Activated CD4-positive, alpha-beta memory T cell treated with anti-CD3 and anti-CD28 coated beads for 36 hours (primary cell): ENCODE measurements around the gene LAGE3. TPM values are rescaled to one million over a fixed set of nuclear protein-coding genes. Genes with fewer than 3 reads are reported as not detected.
A peak's percentile ranks its signal among the peaks of the same experiment; 100 is the strongest.

Experiments used
- CTCF ChIA-PET: fragments of 350-600 bp; sonication (Branson Sonifier 250); formaldehyde crosslinking; loops from one replicate; lab custom pipeline; 2021; ENCODE audit warnings: antibody characterized with exemption, inconsistent platforms; lab: Charles Lee
- POLR2A ChIA-PET: fragments of 350-600 bp; sonication (Branson Sonifier 250); formaldehyde crosslinking; loops from one replicate; lab custom pipeline; 2021; ENCODE audit warnings: antibody characterized with exemption; lab: Charles Lee
- DNase-seq: peaks from one replicate; pipeline ENCODE4 v3.0.0-alpha.2; 2020
- H3K27ac Mint-ChIP-seq: one replicate; pipeline ENCODE4 v1.8.0; 2021; ENCODE audit warnings: mixed read lengths
- H3K27me3 Mint-ChIP-seq: one replicate; pipeline ENCODE4 v1.8.0; 2021; ENCODE audit warnings: mixed read lengths
- H3K36me3 Mint-ChIP-seq: one replicate; pipeline ENCODE4 v1.8.0; 2021; ENCODE audit warnings: mixed read lengths
- H3K4me1 Mint-ChIP-seq: one replicate; pipeline ENCODE4 v1.8.0; 2021; ENCODE audit warnings: low read depth, mixed read lengths
- H3K4me3 Mint-ChIP-seq: one replicate; pipeline ENCODE4 v1.8.0; 2021; ENCODE audit warnings: mild to moderate bottlenecking, mixed read lengths
- H3K9me3 Mint-ChIP-seq: one replicate; pipeline ENCODE4 v1.8.0; 2021; ENCODE audit warnings: mixed read lengths
- intact Hi-C: fragments of 100-400 bp; cut with micrococcal nuclease; formaldehyde crosslinking; loops from one replicate; pipeline ENCODE4 v1.15.1; 2023
- total RNA-seq, 2 experiments: library from RNA; stranded (reverse); gene quantifications; one replicate each; pipeline ENCODE4 v1.2.3, GENCODE V29; 2021

LAGE3 gene
- total RNA-seq, 2 experiments from 2014 or later: 45.5 to 47.7 TPM

DNA sequence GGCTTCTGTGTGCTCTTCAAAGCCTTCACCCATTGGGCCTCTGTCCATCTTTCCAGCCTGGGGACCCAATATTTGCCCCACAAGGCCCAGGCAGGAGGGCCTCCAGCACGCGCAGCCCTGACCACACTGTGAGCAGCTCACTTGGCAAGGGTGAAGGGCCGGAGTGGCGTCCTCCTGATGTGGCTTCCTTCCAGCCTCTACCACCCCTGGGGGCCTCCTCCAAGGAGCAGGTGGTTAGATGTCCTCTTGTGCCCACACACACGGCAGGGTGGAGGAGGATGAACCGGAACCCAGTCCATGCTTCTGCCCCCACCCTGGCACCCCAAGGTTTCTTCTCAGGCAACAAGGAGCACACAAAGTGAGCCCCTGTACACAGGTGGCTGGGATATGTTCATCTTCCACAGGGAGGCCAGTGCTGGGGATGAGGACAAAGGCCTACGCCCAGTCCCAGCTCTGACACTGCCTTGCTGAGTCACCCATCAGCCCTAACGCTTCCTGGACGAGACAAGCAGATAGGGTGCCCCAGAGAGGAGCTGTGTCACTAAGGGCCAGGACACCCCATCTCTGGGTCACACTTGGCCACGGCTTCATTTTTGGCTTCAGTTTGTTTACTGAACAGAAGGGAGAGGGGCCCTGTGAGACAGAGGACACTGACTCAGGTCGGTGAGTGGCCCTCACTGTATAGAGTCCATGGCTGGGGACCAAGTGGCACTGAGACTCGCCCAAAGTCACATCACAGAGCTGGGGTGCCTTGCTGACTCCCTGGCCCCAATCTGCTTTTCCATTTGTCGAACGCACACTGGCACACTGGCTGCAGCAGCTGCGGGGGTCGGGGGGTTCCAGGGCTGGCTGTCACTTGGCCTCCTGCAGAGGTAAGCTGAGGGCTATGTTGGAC is 5.4 kb upstream of the LAGE3 start:
- peak overlapping the region; percentile 13 for H3K27ac Mint-ChIP-seq
- ChIA-PET POLR2A (interaction anchor here (0.7 to 2.0 kb wide), 2 partner anchors 39 to 267 kb away, joined by 3 to 5 read pairs; no protein-coding TSS in a partner anchor), CTCF (no interaction called here)
- no peaks in the 10 kb centered on the region for H3K9me3 Mint-ChIP-seq
- H3K4me1 Mint-ChIP-seq: peaks cover 27% of the 10 kb centered on the region
- H3K4me3 Mint-ChIP-seq: peak overlapping the region; percentile 68
- peaks cover 12% of the 10 kb centered on the region for H3K36me3 Mint-ChIP-seq
- intact Hi-C loops: no loop called here
- peak; percentile 25 for DNase-seq
- no peaks in the 10 kb centered on the region for H3K27me3 Mint-ChIP-seq

DNA sequence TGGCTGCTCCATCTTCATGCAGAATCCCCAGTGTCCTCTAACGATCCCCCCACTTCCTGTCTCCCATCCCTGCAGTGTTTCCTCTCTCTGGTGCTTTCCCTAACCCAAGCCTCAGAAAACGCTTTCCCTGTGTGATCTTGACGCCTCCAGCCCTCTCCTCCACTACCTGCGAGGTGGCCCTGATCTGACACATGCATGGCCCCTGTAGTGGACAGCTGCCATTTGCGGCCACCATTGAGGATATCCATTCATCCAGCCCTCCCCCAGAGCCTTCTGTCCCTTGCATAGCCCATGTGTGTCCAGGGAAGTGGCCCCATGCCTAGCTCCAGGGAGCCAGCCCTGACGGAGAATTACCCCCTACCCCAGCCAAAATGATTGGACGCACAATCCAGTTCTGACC is 4.2 kb upstream of the LAGE3 start:
- Mint-ChIP-seq H3K4me1 (peaks cover 21% of the 10 kb centered on the region), H3K4me3 (no peak overlapping the region), H3K27ac (no peak overlapping the region), H3K27me3 (no peaks in the 10 kb centered on the region), H3K36me3 (peaks cover 11% of the 10 kb centered on the region), H3K9me3 (no peaks in the 10 kb centered on the region)
- intact Hi-C loops: no loop called here
- ChIA-PET CTCF (no interaction called here), POLR2A (no interaction called here)
- DNase-seq: no peak

DNA sequence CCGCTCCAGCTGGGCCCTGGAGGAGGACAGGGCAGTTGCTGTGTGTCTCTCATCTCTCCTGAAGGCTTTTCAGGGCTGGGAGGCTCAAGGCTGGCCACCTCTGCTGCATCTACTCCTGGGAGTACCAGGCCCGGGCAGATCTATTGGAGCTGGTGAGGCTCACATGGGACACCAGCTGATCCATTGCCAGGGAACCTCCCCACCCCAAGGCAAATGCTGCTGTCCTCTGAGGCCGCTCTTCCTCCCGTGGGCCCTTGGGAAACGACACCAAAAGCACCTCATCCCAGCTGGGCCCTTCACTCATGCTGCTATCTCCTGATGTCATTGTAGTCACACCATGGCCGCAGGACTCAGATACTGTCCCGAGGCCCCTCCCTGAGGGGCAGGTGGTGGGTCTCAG is 3.7 kb upstream of the LAGE3 start:
- no peak for DNase-seq
- no peaks in the 10 kb centered on the region for H3K9me3 Mint-ChIP-seq
- CTCF ChIA-PET: no interaction called here
- H3K27ac Mint-ChIP-seq: no peak overlapping the region
- no peak overlapping the region for H3K4me3 Mint-ChIP-seq
- intact Hi-C loops: no loop called here
- H3K4me1 Mint-ChIP-seq: peaks cover 22% of the 10 kb centered on the region
- peaks cover 7% of the 10 kb centered on the region for H3K36me3 Mint-ChIP-seq
- no peaks in the 10 kb centered on the region for H3K27me3 Mint-ChIP-seq
- POLR2A ChIA-PET: no interaction called here

GRCh38 chrX:154481911-154482601 is 3.0 kb upstream of the LAGE3 start:
- Mint-ChIP-seq H3K27ac (no peak overlapping the region), H3K4me3 (no peak overlapping the region), H3K27me3 (no peaks in the 10 kb centered on the region), H3K36me3 (peaks cover 5% of the 10 kb centered on the region), H3K9me3 (no peaks in the 10 kb centered on the region), H3K4me1 (peaks cover 25% of the 10 kb centered on the region)
- ChIA-PET POLR2A (interaction anchor here (0.9 kb wide), 1 partner anchor 85 kb away, joined by 4 read pairs; no protein-coding TSS in a partner anchor), CTCF (no interaction called here)
- DNase-seq: no peak
- intact Hi-C loops: no loop called here

- POLR2A ChIA-PET: interaction anchor here (0.9 kb wide), 1 partner anchor 84 kb away, joined by 4 read pairs; no protein-coding TSS in a partner anchor
- H3K27me3 Mint-ChIP-seq: no peaks in the 10 kb centered on the region
- H3K27ac Mint-ChIP-seq: no peak overlapping the region
- intact Hi-C loops: no loop called here
- peaks cover 25% of the 10 kb centered on the region for H3K4me1 Mint-ChIP-seq
- DNase-seq: no peak
- H3K36me3 Mint-ChIP-seq: peaks cover 3% of the 10 kb centered on the region
- H3K9me3 Mint-ChIP-seq: no peaks in the 10 kb centered on the region
- CTCF ChIA-PET: interaction anchor here (1.2 kb wide), 1 partner anchor 9 kb away, joined by 3 read pairs; the partner anchor contains the start of gene SLC10A3
- no peak overlapping the region for H3K4me3 Mint-ChIP-seq
Observed at GRCh38 chrX:154481195-154481594, 2.1 kb upstream of the LAGE3 start.

GRCh38 chrX:154477891-154478477 is 1.1 kb downstream of the LAGE3 start:
- Mint-ChIP-seq H3K4me1 (peaks cover 15% of the 10 kb centered on the region), H3K4me3 (peak overlapping the region; percentile 81), H3K36me3 (no peaks in the 10 kb centered on the region), H3K27me3 (no peaks in the 10 kb centered on the region), H3K27ac (peak overlapping the region; percentile 77), H3K9me3 (no peaks in the 10 kb centered on the region)
- DNase-seq: no peak
- ChIA-PET POLR2A (interaction anchor here (0.6 to 1.3 kb wide), 4 partner anchors 9 to 78 kb away, joined by 3 to 4 read pairs (median 3); partner anchors contain the start of gene UBL4A), CTCF (interaction anchor here (1.1 kb wide), 1 partner anchor 79 kb away, joined by 3 read pairs; no protein-coding TSS in a partner anchor)
- intact Hi-C loops: loop anchor here (5.0 kb wide), 1 partner anchor 36 kb away; the partner anchor contains the start of gene FAM50A

- Mint-ChIP-seq H3K27me3 (no peaks in the 10 kb centered on the region), H3K36me3 (no peaks in the 10 kb centered on the region), H3K27ac (peak overlapping the region; percentile 8), H3K9me3 (no peaks in the 10 kb centered on the region), H3K4me1 (peaks cover 15% of the 10 kb centered on the region), H3K4me3 (no peak overlapping the region)
- DNase-seq: no peak
- intact Hi-C loops: loop anchor here (5.0 kb wide), 1 partner anchor 35 kb away; the partner anchor contains the start of gene FAM50A
- POLR2A ChIA-PET: no interaction called here
- CTCF ChIA-PET: no interaction called here
Observed at GRCh38 chrX:154476821-154477220, 2.3 kb downstream of the LAGE3 start.

- intact Hi-C loops: no loop called here
- Mint-ChIP-seq H3K9me3 (no peaks in the 10 kb centered on the region), H3K27ac (peak overlapping the region; percentile 39)
Observed at GRCh38 chrX:154473683-154474082, 5.4 kb downstream of the LAGE3 start.

DNA sequence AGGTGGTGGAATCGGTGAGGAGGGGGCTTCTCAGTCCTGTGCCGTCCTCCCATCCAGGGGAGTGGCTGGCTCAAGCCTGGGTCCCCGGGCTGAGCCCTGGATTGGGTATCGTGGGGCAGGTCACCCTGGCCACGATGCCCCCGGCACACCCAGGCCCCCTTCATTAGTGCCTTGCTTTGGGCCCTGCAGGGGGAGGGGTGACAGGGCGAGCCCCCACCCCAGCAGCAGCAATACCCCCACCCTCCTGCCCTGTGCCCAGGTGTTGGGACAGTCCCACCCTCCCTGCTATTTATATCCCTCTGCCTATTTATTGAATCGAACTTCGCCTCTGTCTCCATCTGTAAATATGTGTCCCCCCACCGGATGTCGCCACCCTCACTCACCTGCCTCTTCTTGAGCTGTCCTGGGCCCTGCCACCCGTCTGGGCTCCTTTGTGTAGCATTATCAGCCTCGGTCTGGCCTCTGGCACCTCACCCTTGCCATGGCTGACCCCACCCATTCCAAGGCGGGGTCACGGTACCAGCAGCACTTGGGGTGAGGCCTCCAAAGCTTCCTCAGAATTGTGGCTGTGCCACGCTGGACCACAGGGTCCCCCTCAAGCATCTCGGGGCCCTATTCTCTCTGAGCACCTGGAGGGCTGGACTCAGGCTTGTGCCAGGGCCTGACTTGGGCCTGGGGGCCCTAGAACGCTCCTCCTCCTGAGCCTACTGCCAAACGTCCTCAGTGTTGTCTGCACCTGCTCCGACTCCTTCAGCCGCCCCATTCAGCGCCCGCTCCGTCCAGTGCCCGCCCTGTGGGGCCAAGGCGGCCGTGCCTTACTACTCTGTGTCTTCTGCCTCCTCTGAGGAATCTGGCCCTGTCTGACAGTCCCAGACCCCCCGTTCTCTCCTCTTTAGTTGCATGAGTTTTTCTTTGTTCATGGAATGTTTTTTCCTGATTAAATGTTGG is 6.1 kb downstream of the LAGE3 start:
- ChIA-PET POLR2A (interaction anchor here (0.7 kb wide), 1 partner anchor 20 kb away, joined by 3 read pairs; no protein-coding TSS in a partner anchor), CTCF (no interaction called here)
- Mint-ChIP-seq H3K27me3 (no peaks in the 10 kb centered on the region), H3K36me3 (no peaks in the 10 kb centered on the region), H3K4me1 (peaks cover 8% of the 10 kb centered on the region), H3K9me3 (no peaks in the 10 kb centered on the region), H3K4me3 (no peak overlapping the region), H3K27ac (peak overlapping the region; percentile 39)
- no peak for DNase-seq
- intact Hi-C loops: no loop called here

More at GRCh38 chrX:154473683-154474082, 5.4 kb downstream of the LAGE3 start:
- Mint-ChIP-seq H3K36me3 (no peaks in the 10 kb centered on the region), H3K4me3 (no peak overlapping the region), H3K27me3 (no peaks in the 10 kb centered on the region), H3K4me1 (peaks cover 13% of the 10 kb centered on the region)
- ChIA-PET POLR2A (no interaction called here), CTCF (no interaction called here)
- DNase-seq: no peak

- H3K4me3 Mint-ChIP-seq: no peak overlapping the region
- CTCF ChIA-PET: no interaction called here
- no peak overlapping the region for H3K27ac Mint-ChIP-seq
- H3K27me3 Mint-ChIP-seq: no peaks in the 10 kb centered on the region
- POLR2A ChIA-PET: interaction anchor here (0.7 kb wide), 1 partner anchor 19 kb away, joined by 3 read pairs; no protein-coding TSS in a partner anchor
- intact Hi-C loops: no loop called here
- no peaks in the 10 kb centered on the region for H3K36me3 Mint-ChIP-seq
- no peak for DNase-seq
- no peaks in the 10 kb centered on the region for H3K9me3 Mint-ChIP-seq
- peaks cover 3% of the 10 kb centered on the region for H3K4me1 Mint-ChIP-seq
Observed at GRCh38 chrX:154471839-154472684, 7.0 kb downstream of the LAGE3 start.
